ENCODE data around the gene CCDC82.

GRCh38 chr11:96306933-96307775, 82.6 kb downstream of the CCDC82 start:
- TF ChIP-seq CTCF (IDR thresholded peaks at IDR 0.05) (no peak), POLR2A (IDR thresholded peaks at IDR 0.05) (peak; percentile 16), POLR2AphosphoS5 (IDR thresholded peaks at IDR 0.05) (peak; percentile 60)

Data from prostate gland (tissue), 2 donors.